NCI-H1694 treated with DMSO at 0.1 percent for 48 hours (cell line): ENCODE measurements around the gene REXO4.
"Not testable (repeated sequence)": the region's sequence is repeated elsewhere in the genome, so short reads cannot be mapped to it uniquely, and the experiment has no call there.

Experiments used
- DNase-seq: peaks from one replicate; lab custom pipeline; 2025; lab: John Stamatoyannopoulos, UW

The REXO4 gene

GRCh38 chr9:133420392-133420827, 2.6 kb upstream of the REXO4 start:
- DNase-seq = no peak

- DNase-seq = no peak
Measured at GRCh38 chr9:133419005-133419404, 1.2 kb upstream of the REXO4 start.

GRCh38 chr9:133415170-133415569, 2.6 kb downstream of the REXO4 start:
- DNase-seq = no peak

GRCh38 chr9:133408042-133408441, 9.8 kb downstream of the REXO4 start:
- no peak for DNase-seq

- DNase-seq = peak; percentile 60
Measured at GRCh38 chr9:133406480-133407307, 11.1 kb downstream of the REXO4 start.

- no peak for DNase-seq
Measured at GRCh38 chr9:133405508-133406438, 12.0 kb downstream of the REXO4 start.

GRCh38 chr9:133404454-133405002, 13.3 kb downstream of the REXO4 start:
- DNase-seq = no peak

GRCh38 chr9:133403766-133404453, 13.9 kb downstream of the REXO4 start:
- DNase-seq = peak; percentile 29

GRCh38 chr9:133402689-133403088, 15.1 kb downstream of the REXO4 start:
- DNase-seq = no peak

- DNase-seq = no peak
Measured at GRCh38 chr9:133401588-133401987, 16.2 kb downstream of the REXO4 start.

- DNase-seq = no peak
Measured at GRCh38 chr9:133400292-133400691, 17.5 kb downstream of the REXO4 start.

- no peak for DNase-seq
Measured at GRCh38 chr9:133397895-133398294, 19.9 kb downstream of the REXO4 start.

GRCh38 chr9:133397370-133397769, 20.4 kb downstream of the REXO4 start:
- no peak for DNase-seq

- no peak for DNase-seq
Measured at GRCh38 chr9:133396952-133397351, 20.9 kb downstream of the REXO4 start.

- DNase-seq = no peak
Measured at GRCh38 chr9:133394687-133395271, 23.0 kb downstream of the REXO4 start.

- no peak for DNase-seq
Measured at GRCh38 chr9:133393399-133393798, 24.4 kb downstream of the REXO4 start.

GRCh38 chr9:133392308-133392707, 25.5 kb downstream of the REXO4 start:
- DNase-seq = not testable (repeated sequence)

- DNase-seq = not testable (repeated sequence)
Measured at GRCh38 chr9:133391449-133391848, 26.4 kb downstream of the REXO4 start.

GRCh38 chr9:133390713-133391112, 27.1 kb downstream of the REXO4 start:
- DNase-seq = no peak

- no peak for DNase-seq
Measured at GRCh38 chr9:133389562-133389961, 28.2 kb downstream of the REXO4 start.

GRCh38 chr9:133389025-133389557, 28.7 kb downstream of the REXO4 start:
- DNase-seq = no peak
